GM23248 (cell line): ENCODE measurements around the gene ANKRD1.

Experiments used
- EZH2 ChIP-seq: fragments of 200-600 bp; sonication (generic); IDR thresholded peaks from 2 replicates; pipeline ENCODE4 v1.6.1; 2018; ENCODE audit warnings: antibody characterized with exemption, mild to moderate bottlenecking; ENCODE audit not compliant: insufficient read depth, poor library complexity, severe bottlenecking
- EZH2phosphoT487 ChIP-seq: fragments of 200-600 bp; sonication (generic); IDR thresholded peaks from 2 replicates; pipeline ENCODE4 v1.6.1; 2018; ENCODE audit warnings: antibody characterized with exemption, moderate library complexity, mild to moderate bottlenecking, low read depth; ENCODE audit not compliant: insufficient read depth

GRCh38 chr10:90959826-90960225 is 38.9 kb upstream of the ANKRD1 start:
- TF ChIP-seq EZH2phosphoT487 (no peak), EZH2 (no peak)
